ENCODE results near the gene KCNQ4.

KCNQ4 gene

DNA sequence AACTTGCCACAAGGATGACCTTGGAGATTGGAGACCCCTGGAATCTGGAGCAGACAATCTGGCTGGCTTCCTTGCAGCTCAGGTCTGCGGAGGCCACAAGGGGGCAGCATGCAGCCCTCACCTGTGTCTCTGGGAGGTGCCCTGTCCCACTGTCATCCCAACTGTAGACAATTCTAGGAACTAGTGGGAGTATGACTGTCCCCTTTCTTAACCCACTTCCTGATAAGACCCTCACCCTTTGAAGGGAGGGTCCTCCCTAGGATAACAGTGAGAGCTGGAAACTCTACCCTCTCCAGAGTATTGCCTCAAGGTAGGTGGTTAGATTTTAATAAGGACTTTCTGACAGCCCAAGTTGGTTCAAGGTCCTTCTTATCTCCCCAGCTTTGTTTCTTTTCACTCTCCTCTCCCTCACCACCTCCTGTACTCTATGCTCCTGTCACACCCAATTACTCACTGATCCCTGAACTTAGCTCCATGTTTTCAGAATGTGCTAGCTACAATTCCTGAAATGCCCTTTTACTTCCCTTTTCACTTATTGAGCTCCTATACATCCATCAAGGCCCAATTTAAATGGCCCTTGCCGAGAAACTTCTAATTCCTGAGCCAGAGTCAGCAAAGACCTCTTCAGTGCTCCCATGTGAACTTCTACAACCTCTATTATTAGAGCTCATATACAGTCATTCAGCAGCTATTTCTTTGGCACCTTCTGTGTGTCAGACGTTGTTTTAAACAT lies 9.2 kb upstream of the KCNQ4 start:
- Histone ChIP-seq H3K18ac (ENCODE audit: low read length) (no peak overlapping the region), H3K4me3 (ENCODE audit: low read length in 2 of 2) (no peak overlapping the region), H3K79me1 (ENCODE audit: low read depth, low read length) (no peaks in the 10 kb centered on the region), H3K36me3 (replicated peaks in 1 of 2; ENCODE audit: control insufficient read depth in 2 of 2, insufficient read depth in 2 of 2, low read length in 2 of 2) (peaks cover 20 to 44% of the 10 kb centered on the region in 2 donors), H3K9ac (ENCODE audit: low read depth, low read length, poor library complexity) (no peak overlapping the region), H3K4me2 (ENCODE audit: insufficient read depth, low read length, poor library complexity, severe bottlenecking) (no peak overlapping the region), H3K14ac (ENCODE audit: low read length) (no peak overlapping the region), H2BK5ac (ENCODE audit: low read length) (no peak overlapping the region), H3K27ac (replicated peaks; ENCODE audit: low read length) (no peak overlapping the region), H2BK12ac (ENCODE audit: low read length) (no peak overlapping the region), H2BK15ac (ENCODE audit: low read length) (no peak overlapping the region), H3K27me3 (ENCODE audit: control insufficient read depth in 3 of 3, insufficient read depth in 3 of 3, low read depth in 1 of 3, low read length in 3 of 3) (no peaks in the 10 kb centered on the region), H3K4ac (ENCODE audit: low read length) (no peak overlapping the region), H2BK120ac (ENCODE audit: low read depth, low read length) (no peak overlapping the region), H3K9me3 (replicated peaks in 1 of 2; ENCODE audit: control insufficient read depth in 2 of 2, insufficient read depth in 1 of 2, low read depth in 1 of 2, low read length in 2 of 2) (peaks cover 5 to 15% of the 10 kb centered on the region in 2 donors), H4K8ac (ENCODE audit: low read depth, low read length) (no peak overlapping the region), H2AFZ (ENCODE audit: low read length) (no peak overlapping the region), H3K23ac (ENCODE audit: low read depth, low read length, poor library complexity) (no peak overlapping the region), H4K91ac (ENCODE audit: low read depth, low read length, poor library complexity) (no peak overlapping the region), H2AK5ac (ENCODE audit: low read depth, low read length) (no peak overlapping the region), H3K4me1 (ENCODE audit: control insufficient read depth in 2 of 2, insufficient read depth in 1 of 2, low read depth in 1 of 2, low read length in 2 of 2) (no peaks in the 10 kb centered on the region)
- no CpG with 5 or more reads among the region's 3 CpGs for WGBS, 2 donors (ENCODE audit: extremely low coverage in 2 of 2, insufficient read length in 2 of 2, insufficient replicate concordance in 1 of 2)
- DNase-seq (ENCODE audit: low spot score) = peak; percentile 53

DNA sequence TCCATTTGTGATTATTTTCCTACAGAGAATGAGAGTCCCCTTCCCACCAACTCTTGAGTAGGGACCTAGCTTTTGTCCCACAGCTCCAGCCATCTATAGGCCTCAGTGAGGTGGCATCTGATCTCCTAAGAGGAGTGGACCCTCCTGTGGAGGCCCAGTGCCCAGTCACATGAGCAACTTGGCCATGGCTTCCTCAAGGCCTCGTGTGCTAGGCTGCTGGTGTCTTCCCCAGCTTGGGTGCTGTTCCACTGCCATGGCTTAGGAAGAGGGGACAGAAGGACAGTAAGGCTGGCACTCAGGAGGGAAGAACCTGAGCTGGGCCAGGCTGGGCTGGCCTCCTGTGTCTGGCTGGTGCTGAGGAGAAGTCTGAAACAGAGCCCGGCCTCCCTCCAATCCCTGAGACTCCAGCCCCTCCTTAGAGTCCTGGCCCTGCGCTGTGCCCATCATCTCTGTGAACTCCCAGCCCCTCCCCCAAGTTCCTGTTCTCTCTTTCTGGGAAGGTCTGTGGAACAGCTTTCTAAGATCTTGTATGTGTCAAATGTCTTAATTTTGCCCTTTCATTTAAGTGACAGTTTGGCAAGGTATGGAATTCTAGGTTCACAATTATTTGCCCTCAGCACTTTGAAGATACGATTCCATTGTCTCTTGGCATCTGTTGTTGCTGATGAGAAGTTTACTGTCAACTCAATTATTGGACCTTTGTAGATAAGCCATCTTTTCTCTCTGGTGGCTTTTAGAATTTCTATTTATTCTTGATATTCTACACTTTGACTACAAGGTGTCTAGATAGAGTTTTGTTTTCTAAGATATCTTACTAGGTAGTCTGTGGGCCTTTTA lies 7.1 kb upstream of the KCNQ4 start:
- Histone ChIP-seq H3K4me3 (ENCODE audit: low read length in 2 of 2) (peak overlapping the region in 1 of 2 donors; percentile 37), H3K14ac (ENCODE audit: low read length) (no peak overlapping the region), H3K18ac (ENCODE audit: low read length) (no peak overlapping the region), H3K27me3 (ENCODE audit: control insufficient read depth in 3 of 3, insufficient read depth in 3 of 3, low read depth in 1 of 3, low read length in 3 of 3) (peaks cover 0 to 8% (median 0%) of the 10 kb centered on the region in 3 experiments), H2BK5ac (ENCODE audit: low read length) (no peak overlapping the region), H2BK12ac (ENCODE audit: low read length) (no peak overlapping the region), H2AK5ac (ENCODE audit: low read depth, low read length) (no peak overlapping the region), H3K27ac (replicated peaks; ENCODE audit: low read length) (no peak overlapping the region), H3K23ac (ENCODE audit: low read depth, low read length, poor library complexity) (no peak overlapping the region), H3K4me2 (ENCODE audit: insufficient read depth, low read length, poor library complexity, severe bottlenecking) (no peak overlapping the region), H3K4ac (ENCODE audit: low read length) (no peak overlapping the region), H2AFZ (ENCODE audit: low read length) (no peak overlapping the region), H3K79me1 (ENCODE audit: low read depth, low read length) (no peaks in the 10 kb centered on the region), H3K9ac (ENCODE audit: low read depth, low read length, poor library complexity) (no peak overlapping the region), H4K91ac (ENCODE audit: low read depth, low read length, poor library complexity) (no peak overlapping the region), H3K9me3 (replicated peaks in 1 of 2; ENCODE audit: control insufficient read depth in 2 of 2, insufficient read depth in 1 of 2, low read depth in 1 of 2, low read length in 2 of 2) (peaks cover 5 to 15% of the 10 kb centered on the region in 2 donors), H4K8ac (ENCODE audit: low read depth, low read length) (no peak overlapping the region), H3K36me3 (replicated peaks in 1 of 2; ENCODE audit: control insufficient read depth in 2 of 2, insufficient read depth in 2 of 2, low read length in 2 of 2) (peaks cover 6 to 24% of the 10 kb centered on the region in 2 donors), H3K4me1 (ENCODE audit: control insufficient read depth in 2 of 2, insufficient read depth in 1 of 2, low read depth in 1 of 2, low read length in 2 of 2) (no peaks in the 10 kb centered on the region), H2BK15ac (ENCODE audit: low read length) (no peak overlapping the region), H2BK120ac (ENCODE audit: low read depth, low read length) (no peak overlapping the region)
- DNase-seq (ENCODE audit: low spot score) = no peak
- no CpG with 5 or more reads among the region's 4 CpGs for WGBS, 2 donors (ENCODE audit: extremely low coverage in 2 of 2, insufficient read length in 2 of 2, insufficient replicate concordance in 1 of 2)

DNA sequence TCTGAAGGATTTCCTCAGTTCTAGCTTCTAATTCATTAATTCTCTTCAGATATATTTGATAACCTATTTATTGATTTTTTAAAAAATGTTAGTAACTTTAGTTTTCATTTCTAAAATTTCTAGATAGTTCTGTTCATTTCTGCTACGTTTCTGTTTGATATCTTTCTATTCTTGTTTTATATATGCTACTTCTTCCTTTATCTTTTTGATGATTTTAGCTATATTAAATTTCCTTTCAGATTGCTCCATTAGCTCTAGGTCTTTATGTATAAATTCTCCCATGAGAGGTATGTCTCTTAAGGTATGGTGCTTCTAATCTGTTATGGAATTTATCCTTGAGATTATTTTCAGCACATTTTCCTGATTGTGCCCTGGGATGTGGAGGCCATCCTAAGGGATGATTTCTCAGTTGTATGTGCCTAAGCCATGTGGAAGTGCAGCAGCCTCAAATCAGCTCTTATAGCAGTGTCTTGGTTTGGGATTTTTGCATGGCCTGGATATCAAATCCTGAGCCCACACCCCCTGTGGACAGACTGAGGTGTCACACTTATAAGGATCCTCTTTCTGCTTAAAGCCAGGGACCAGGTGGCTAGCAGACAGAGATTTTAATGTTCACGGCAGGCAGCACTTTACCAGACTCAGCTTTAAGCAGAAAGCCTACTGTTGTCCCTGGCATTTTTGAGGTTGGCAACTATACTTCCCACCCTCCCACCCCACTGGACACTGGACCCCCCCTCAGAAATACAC lies 6.2 kb upstream of the KCNQ4 start:
- Histone ChIP-seq H3K23ac (ENCODE audit: low read depth, low read length, poor library complexity) (no peak overlapping the region), H4K8ac (ENCODE audit: low read depth, low read length) (no peak overlapping the region), H3K27me3 (ENCODE audit: control insufficient read depth in 3 of 3, insufficient read depth in 3 of 3, low read depth in 1 of 3, low read length in 3 of 3) (peaks cover 0 to 16% (median 7%) of the 10 kb centered on the region in 3 experiments), H3K9me3 (replicated peaks in 1 of 2; ENCODE audit: control insufficient read depth in 2 of 2, insufficient read depth in 1 of 2, low read depth in 1 of 2, low read length in 2 of 2) (peaks cover 5 to 15% of the 10 kb centered on the region in 2 donors), H3K27ac (replicated peaks; ENCODE audit: low read length) (no peak overlapping the region), H3K14ac (ENCODE audit: low read length) (no peak overlapping the region), H2BK120ac (ENCODE audit: low read depth, low read length) (no peak overlapping the region), H2AK5ac (ENCODE audit: low read depth, low read length) (no peak overlapping the region), H4K91ac (ENCODE audit: low read depth, low read length, poor library complexity) (no peak overlapping the region), H3K4me1 (ENCODE audit: control insufficient read depth in 2 of 2, insufficient read depth in 1 of 2, low read depth in 1 of 2, low read length in 2 of 2) (peaks cover 2 to 5% of the 10 kb centered on the region in 2 donors), H3K9ac (ENCODE audit: low read depth, low read length, poor library complexity) (no peak overlapping the region), H3K4me2 (ENCODE audit: insufficient read depth, low read length, poor library complexity, severe bottlenecking) (no peak overlapping the region), H2BK5ac (ENCODE audit: low read length) (no peak overlapping the region), H3K36me3 (replicated peaks in 1 of 2; ENCODE audit: control insufficient read depth in 2 of 2, insufficient read depth in 2 of 2, low read length in 2 of 2) (peaks cover 2 to 15% of the 10 kb centered on the region in 2 donors), H2AFZ (ENCODE audit: low read length) (no peak overlapping the region), H3K18ac (ENCODE audit: low read length) (no peak overlapping the region), H2BK12ac (ENCODE audit: low read length) (no peak overlapping the region), H3K79me1 (ENCODE audit: low read depth, low read length) (no peaks in the 10 kb centered on the region), H2BK15ac (ENCODE audit: low read length) (no peak overlapping the region), H3K4me3 (ENCODE audit: low read length in 2 of 2) (no peak overlapping the region), H3K4ac (ENCODE audit: low read length) (no peak overlapping the region)
- WGBS, 2 donors (ENCODE audit: extremely low coverage in 2 of 2, insufficient read length in 2 of 2, insufficient replicate concordance in 1 of 2) = no CpG with 5 or more reads among the region's 2 CpGs
- DNase-seq (ENCODE audit: low spot score) = no peak

Measured in neuronal stem cell (in vitro differentiated cells).